Vagina (tissue), 2 donors: ENCODE results near the gene GJC2.

Source experiments
- CTCF ChIP-seq, 3 experiments: fragments of 450-650 bp in 2 of 3; fragments of 200-600 bp in 1 of 3; sonication (generic) in 1 of 3; IDR thresholded peaks; one replicate each; pipeline ENCODE4 v1.5.1; 2017 to 2019; ENCODE audit warnings: antibody characterized with exemption in 3 of 3, mild to moderate bottlenecking in 2 of 3, moderate library complexity in 2 of 3
- POLR2AphosphoS5 ChIP-seq, 2 donors: sonication (generic); formaldehyde crosslinking; IDR thresholded peaks; one replicate each; pipeline ENCODE4 v1.9.0; 2017; ENCODE audit warnings: antibody characterized with exemption in 2 of 2, mild to moderate bottlenecking in 2 of 2, low read depth in 1 of 2; ENCODE audit not compliant: insufficient read depth in 1 of 2

- TF ChIP-seq POLR2AphosphoS5 (IDR thresholded peaks at IDR 0.05; ENCODE audit: insufficient read depth in 1 of 2, low read depth in 1 of 2), result no peak
- TF ChIP-seq CTCF (IDR thresholded peaks at IDR 0.05), result no peak
Measured at GRCh38 chr1:228123505-228123904, 26.2 kb upstream of the GJC2 start.
